IMR-90 (cell line): ENCODE data around the gene IL23A. TPM values are rescaled to one million over a fixed set of nuclear protein-coding genes. Genes with fewer than 3 reads are reported as not detected.

Source experiments
- ATAC-seq: fragments of 200-7000 bp; cut with Tn5 transposase; 2 replicates; pipeline ENCODE4 v1.9.1; 2020; ENCODE audit warnings: low read depth, mild to moderate bottlenecking, moderate library complexity
- BruUV-seq: library from RNA; stranded (reverse); fragments of 400-500 nt; replicated peaks from 2 replicates; lab custom pipeline; 2021; lab: Mats Ljungman, UMichigan
- CTCF ChIA-PET: fragments of 300-600 bp; formaldehyde crosslinking; extraction: SDS; loops from one replicate; lab custom pipeline; 2021; ENCODE audit warnings: antibody characterized with exemption; lab: Yijun Ruan, JAX
- POLR2A ChIA-PET: fragments of 300-600 bp; sonication (Branson Sonifier 250); formaldehyde crosslinking; loops from one replicate; lab custom pipeline; 2022; ENCODE audit warnings: antibody characterized with exemption; ENCODE audit not compliant: unreplicated experiment; lab: Charles Lee
- DNase-seq: peaks from one replicate; pipeline ENCODE4 v3.0.0; 2013
- H2AFZ ChIP-seq: replicated peaks from 2 replicates; pipeline ENCODE3; 2013; ENCODE audit warnings: low read length, mild to moderate bottlenecking; ENCODE audit not compliant: poor library complexity
- H2AK5ac ChIP-seq: 2 replicates; pipeline ENCODE4 v1.6.1; 2013; ENCODE audit warnings: low read depth, low read length, inconsistent platforms
- H2AK9ac ChIP-seq: replicated peaks from 2 replicates; pipeline ENCODE3; 2013; ENCODE audit warnings: mild to moderate bottlenecking, low read depth, low read length, moderate library complexity; ENCODE audit not compliant: poor library complexity
- H2BK120ac ChIP-seq: 2 replicates; pipeline ENCODE4 v1.6.1; 2013; ENCODE audit warnings: low read depth, low read length, inconsistent platforms
- H2BK15ac ChIP-seq: 3 replicates; pipeline ENCODE4 v1.6.1; 2013; ENCODE audit warnings: low read depth, low read length, inconsistent platforms
- H2BK20ac ChIP-seq: 2 replicates; pipeline ENCODE4 v1.6.1; 2013; ENCODE audit warnings: low read depth, mild to moderate bottlenecking, inconsistent platforms, low read length, moderate library complexity
- H2BK5ac ChIP-seq: 2 replicates; pipeline ENCODE4 v1.6.1; 2013; ENCODE audit warnings: mild to moderate bottlenecking, low read depth, low read length, inconsistent platforms; ENCODE audit not compliant: poor library complexity, severe bottlenecking
- H3K14ac ChIP-seq: replicated peaks from 2 replicates; pipeline ENCODE4 v1.6.1; 2013; ENCODE audit warnings: low read depth, low read length, inconsistent platforms
- H3K18ac ChIP-seq: 2 replicates; pipeline ENCODE4 v1.6.1; 2013; ENCODE audit warnings: low read depth, low read length, control low read depth
- H3K23ac ChIP-seq: 2 replicates; pipeline ENCODE4 v1.6.1; 2013; ENCODE audit warnings: low read depth, low read length, inconsistent platforms
- H3K27ac ChIP-seq: 2 replicates; pipeline ENCODE4 v1.5.1; 2013; ENCODE audit warnings: mild to moderate bottlenecking, control low read depth, low read length; ENCODE audit not compliant: insufficient read depth
- H3K27me3 ChIP-seq: 2 replicates; pipeline ENCODE4 v1.6.1; 2013; ENCODE audit warnings: low read length; ENCODE audit not compliant: control insufficient read depth, insufficient read depth
- H3K36me3 ChIP-seq: 2 replicates; pipeline ENCODE4 v1.6.1; 2013; ENCODE audit warnings: low read length, mixed read lengths; ENCODE audit not compliant: control insufficient read depth, insufficient read depth
- H3K4ac ChIP-seq: 2 replicates; pipeline ENCODE4 v1.6.1; 2013; ENCODE audit warnings: low read depth, low read length, inconsistent platforms
- H3K4me1 ChIP-seq: 2 replicates; pipeline ENCODE4 v1.6.1; 2013; ENCODE audit warnings: low read length, mixed read lengths; ENCODE audit not compliant: control insufficient read depth, insufficient read depth
- H3K4me2 ChIP-seq: 2 replicates; pipeline ENCODE4 v1.6.1; 2013; ENCODE audit warnings: low read depth, mild to moderate bottlenecking, control low read depth, low read length, moderate library complexity
- H3K4me3 ChIP-seq: 2 replicates; pipeline ENCODE4 v1.5.1; 2013; ENCODE audit warnings: low read depth, mild to moderate bottlenecking, control low read depth, low read length, moderate library complexity; ENCODE audit not compliant: insufficient read depth
- H3K56ac ChIP-seq: 2 replicates; pipeline ENCODE4 v1.6.1; 2013; ENCODE audit warnings: low read length, inconsistent platforms; ENCODE audit not compliant: insufficient read depth; ENCODE audit errors: extremely low read depth
- H3K79me1 ChIP-seq, 2 experiments: 2 replicates each; pipeline ENCODE4 v1.6.1; 2013; ENCODE audit warnings: low read length in 2 of 2, inconsistent platforms in 1 of 2, low read depth in 1 of 2
- H3K9ac ChIP-seq: 2 replicates; pipeline ENCODE4 v1.6.1; 2013; ENCODE audit warnings: low read depth, low read length, control low read depth
- H3K9me1 ChIP-seq: 2 replicates; pipeline ENCODE4 v1.6.1; 2013; ENCODE audit warnings: low read length, inconsistent platforms; ENCODE audit not compliant: insufficient read depth
- H3K9me3 ChIP-seq: 2 replicates; pipeline ENCODE4 v1.6.1; 2013; ENCODE audit warnings: low read length; ENCODE audit not compliant: control insufficient read depth, insufficient read depth
- H4K20me1 ChIP-seq: 2 replicates; pipeline ENCODE4 v1.6.1; 2013; ENCODE audit warnings: low read length, inconsistent platforms; ENCODE audit not compliant: insufficient read depth
- H4K5ac ChIP-seq: 2 replicates; pipeline ENCODE4 v1.6.1; 2013; ENCODE audit warnings: mild to moderate bottlenecking, low read depth, low read length, control low read depth
- H4K8ac ChIP-seq, 2 experiments: 2 replicates each; pipeline ENCODE4 v1.6.1; 2013; ENCODE audit warnings: low read depth in 2 of 2, low read length in 2 of 2, control low read depth in 1 of 2, inconsistent platforms in 1 of 2
- H4K91ac ChIP-seq: 2 replicates; pipeline ENCODE4 v1.6.1; 2013; ENCODE audit warnings: low read depth, low read length, inconsistent platforms; ENCODE audit not compliant: insufficient read depth
- BHLHE40 ChIP-seq: fragments of 150-350 bp; IDR thresholded peaks from 2 replicates; pipeline ENCODE4 v1.6.1; 2016; ENCODE audit warnings: mild to moderate bottlenecking, low read depth, low read length
- CEBPB ChIP-seq: IDR thresholded peaks from 2 replicates; pipeline ENCODE4 v1.6.1; 2012; ENCODE audit warnings: low read depth, low read length, improper control_type of control experiment
- CHD1 ChIP-seq: IDR thresholded peaks from 2 replicates; pipeline ENCODE4 v1.6.1; 2012; ENCODE audit warnings: low read depth, low read length, improper control_type of control experiment
- CTCF ChIP-seq: conservative IDR thresholded peaks from 2 replicates; pipeline ENCODE4 v1.5.1; 2012; ENCODE audit warnings: mild to moderate bottlenecking, low read depth, low read length, improper control_type of control experiment
- MAFK ChIP-seq: IDR thresholded peaks from 2 replicates; pipeline ENCODE4 v1.6.1; 2012; ENCODE audit warnings: low read depth, low read length, improper control_type of control experiment
- MAZ ChIP-seq: IDR thresholded peaks from 2 replicates; pipeline ENCODE4 v1.6.1; 2012; ENCODE audit warnings: low read depth, mild to moderate bottlenecking, low read length, improper control_type of control experiment, moderate library complexity, borderline replicate concordance
- MXI1 ChIP-seq: IDR thresholded peaks from 2 replicates; pipeline ENCODE4 v1.6.1; 2012; ENCODE audit warnings: low read depth, mild to moderate bottlenecking, low read length, moderate library complexity, borderline replicate concordance
- NFE2L2 ChIP-seq: fragments of 150-350 bp; IDR thresholded peaks from 2 replicates; pipeline ENCODE4 v1.6.1; 2016; ENCODE audit warnings: low read depth, mild to moderate bottlenecking, low read length
- POLR2A ChIP-seq: IDR thresholded peaks from 2 replicates; pipeline ENCODE4 v1.6.1; 2012; ENCODE audit warnings: mild to moderate bottlenecking, low read depth, low read length
- RAD21 ChIP-seq: IDR thresholded peaks from 2 replicates; pipeline ENCODE4 v1.6.1; 2012; ENCODE audit warnings: low read length, improper control_type of control experiment
- RFX5 ChIP-seq: IDR thresholded peaks from 2 replicates; pipeline ENCODE4 v1.8.0; 2012; ENCODE audit warnings: low read depth, mild to moderate bottlenecking, low read length, moderate library complexity
- SMC3 ChIP-seq: fragments of 150-350 bp; IDR thresholded peaks from 2 replicates; pipeline ENCODE4 v1.6.1; 2016; ENCODE audit warnings: low read depth, mild to moderate bottlenecking, antibody characterized with exemption, low read length, moderate library complexity
- USF2 ChIP-seq: fragments of 150-350 bp; IDR thresholded peaks from 2 replicates; pipeline ENCODE4 v1.6.1; 2017; ENCODE audit warnings: mild to moderate bottlenecking, antibody characterized with exemption, low read length, low read depth
- whole genome bisulfite sequencing, 2 experiments: methylation state at CpG; one replicate each; pipeline versions ENCODE4 v1.1.5 to v1.1.7; 2013; ENCODE audit warnings: missing lambda C conversion rate in 2 of 2; ENCODE audit not compliant: insufficient read length in 1 of 2; ENCODE audit errors: extremely low coverage in 2 of 2; 5-methylcytosine and 5-hydroxymethylcytosine counted together
- dilution Hi-C: fragments of 300-500 bp; cut with HindIII; formaldehyde crosslinking; loops from one replicate; pipeline ENCODE4 v1.14.3; 2018; ENCODE audit warnings: low sequenced_read_pairs; ENCODE audit not compliant: unreplicated experiment
- in situ Hi-C: fragments of 300-500 bp; cut with MboI; formaldehyde crosslinking; loops from 3 replicates; pipeline ENCODE4 v1.14.3; 2019; ENCODE audit warnings: low sequenced_read_pairs, inconsistent platforms, mixed read lengths
- intact Hi-C: fragments of 100-400 bp; cut with micrococcal nuclease; formaldehyde crosslinking; loops from 2 replicates; pipeline ENCODE4 v1.10.0; 2022
- polyA plus RNA-seq, 3 experiments: library from polyadenylated mRNA; depleted of rRNA; stranded (reverse); fragments of >200 nt; gene quantifications; 2 replicates each; pipeline ENCODE4 v1.2.3, GENCODE V29; 2012; ENCODE audit warnings: low replicate concordance in 1 of 3
- total RNA-seq: library from RNA; depleted of rRNA; stranded (reverse); fragments of >200 nt; gene quantifications from 2 replicates; pipeline ENCODE4 v1.2.3, GENCODE V29; 2012

The IL23A gene
- total and polyA plus RNA-seq, 2 of the 4 experiments (the other 2 are of a cell fraction): 0.55 TPM; not detected in 1

DNA sequence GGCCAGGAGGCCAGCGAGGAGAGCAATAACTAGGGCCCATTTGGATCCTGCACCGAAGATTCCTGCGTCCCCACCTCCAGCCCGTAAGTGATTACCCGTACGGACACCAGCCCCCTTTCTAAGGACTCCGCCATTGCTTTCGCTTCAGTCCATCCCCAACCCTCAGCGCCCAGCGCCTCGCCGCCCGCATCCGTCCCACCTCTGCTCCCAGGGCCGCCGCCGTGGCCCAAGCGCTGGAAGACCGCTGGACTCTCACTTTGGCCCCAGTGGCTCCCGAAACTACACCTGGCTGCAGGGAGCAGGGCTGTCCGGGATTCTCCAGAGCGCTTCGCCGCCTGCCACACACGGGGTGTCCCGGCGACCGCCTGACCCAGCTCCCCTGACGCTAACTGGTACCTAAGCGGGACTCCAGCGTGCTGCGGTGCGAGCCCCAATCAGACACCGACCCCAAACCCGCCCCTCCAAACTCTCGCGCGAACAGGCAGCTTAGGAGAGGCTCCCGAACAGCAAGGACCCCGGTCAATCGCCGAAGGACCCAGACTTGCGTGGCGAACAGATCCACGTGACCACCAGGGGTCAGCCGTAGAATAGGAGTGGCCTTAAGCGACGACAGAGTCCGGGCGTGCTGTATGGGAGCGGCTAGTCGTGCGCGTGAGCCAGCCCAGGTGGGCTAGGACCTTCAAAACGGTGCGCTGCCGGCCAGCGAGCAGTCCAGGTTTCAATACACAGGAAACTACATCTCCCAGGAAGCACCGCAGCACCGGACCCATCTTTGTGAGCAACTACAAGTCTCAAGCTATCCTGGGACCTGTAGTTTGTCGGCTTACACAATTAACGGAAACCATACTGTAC, 22.8 kb upstream of the IL23A start, which contains the start of gene CNPY2:
TSS of gene CNPY2 (minus strand) at position 367 of the 852 bp plus-strand sequence. CDS start 771 bp downstream, outside the sequence.
- H3K79me1 ChIP-seq: peaks cover 8 to 25% of the 10 kb centered on the region in 2 experiments
- H3K56ac ChIP-seq: peak within 1 kb of the TSS; percentile 90
- H3K36me3 ChIP-seq: peaks cover 13% of the 10 kb centered on the region
- H3K4me3 ChIP-seq: peak within 1 kb of the TSS; percentile 77
- peak within 1 kb of the TSS; percentile 98 for H4K91ac ChIP-seq
- H4K5ac ChIP-seq: peak within 1 kb of the TSS; percentile 99
- ChIA-PET CTCF (interaction anchor here (1.0 kb wide), 1 partner anchor 148 kb away, joined by 5 read pairs; no protein-coding TSS in a partner anchor), POLR2A (interaction anchor here (0.6 to 0.9 kb wide), 4 partner anchors 18 to 691 kb away, joined by 3 to 6 read pairs (median 4); partner anchors contain the start of genes PAN2, STAT2 and ZBTB39)
- intact Hi-C loops: loop anchor here (5.0 kb wide), 1 partner anchor 146 kb away; no protein-coding TSS in a partner anchor
- H3K14ac ChIP-seq: peak within 1 kb of the TSS; percentile 98
- in situ Hi-C loops: no loop called here
- H2BK120ac ChIP-seq: peak within 1 kb of the TSS; percentile 93; the same call in 1 of the 2 replicates
- peak within 1 kb of the TSS; percentile 99 for H3K4ac ChIP-seq
- peak within 1 kb of the TSS; percentile 95 for H2BK5ac ChIP-seq
- peak within 1 kb of the TSS; percentile 87 for H2AK9ac ChIP-seq
- peak within 1 kb of the TSS; percentile 97 for H3K9ac ChIP-seq
- peak within 1 kb of the TSS; percentile 95 for H3K4me2 ChIP-seq
- peak within 1 kb of the TSS; percentile 70; the same call in 1 of the 2 replicates for H2BK20ac ChIP-seq
- peak; percentile 80 for TF ChIP-seq POLR2A
- TF ChIP-seq CTCF: 0 out of 2 replicates have a peak, but pooled peaks have one; percentile 9
- TF ChIP-seq CEBPB: peak; percentile 54
- TF ChIP-seq MAFK: no peak
- TF ChIP-seq BHLHE40: peak; percentile 45; the same call in 1 of the 2 replicates
- TF ChIP-seq MXI1: peak; percentile 95
- no peak for TF ChIP-seq CHD1
- no peak for TF ChIP-seq SMC3
- no peak for TF ChIP-seq NFE2L2
- TF ChIP-seq USF2: peak; percentile 87
- TF ChIP-seq RAD21: no peak
- 0 out of 2 replicates have a peak, but pooled peaks have one; percentile 20 for TF ChIP-seq RFX5
- no peak for TF ChIP-seq MAZ
- 1% methylated on average over 33 of the region's 62 CpGs; no CpG with 5 or more reads in 1 of the 2 experiments for WGBS, 2 experiments
- no peaks in the 10 kb centered on the region for H4K20me1 ChIP-seq
- H3K9me1 ChIP-seq: no peaks in the 10 kb centered on the region
- DNase-seq: peak; percentile 96
- peak within 1 kb of the TSS; percentile 98 for H2AFZ ChIP-seq
- peak; percentile 96 for ATAC-seq
- H3K9me3 ChIP-seq: no peaks in the 10 kb centered on the region
- no peaks in the 10 kb centered on the region for H3K27me3 ChIP-seq
- peak within 1 kb of the TSS; percentile 79 for H2AK5ac ChIP-seq
- peak within 1 kb of the TSS; percentile 96; the same call in 1 of the 3 replicates for H2BK15ac ChIP-seq
- H3K4me1 ChIP-seq: peaks cover 4% of the 10 kb centered on the region
- H3K18ac ChIP-seq: peak within 1 kb of the TSS; percentile 96
- peak within 1 kb of the TSS; percentile 99 for H3K23ac ChIP-seq
- peak within 1 kb of the TSS; percentile 97 for H3K27ac ChIP-seq
- H4K8ac ChIP-seq: peak within 1 kb of the TSS; percentile 93 to 100
- BruUV-seq: no TSS peak
- dilution Hi-C loops: no loop called here
